SU-DHL-6 (cell line): ENCODE results near the gene ANKRD28.

Experiments used
- CTCF ChIP-seq: fragments of 200-600 bp; sonication (generic); IDR thresholded peaks from one replicate; pipeline ENCODE4 v1.5.1; 2017; ENCODE audit warnings: antibody characterized with exemption, mild to moderate bottlenecking, low read length, moderate library complexity; ENCODE audit not compliant: insufficient read depth, poor library complexity, severe bottlenecking
- EZH2phosphoT487 ChIP-seq: fragments of 200-600 bp; sonication (generic), shearing (Covaris generic); conservative IDR thresholded peaks from 2 replicates; pipeline ENCODE4 v1.6.1; 2018; ENCODE audit warnings: mild to moderate bottlenecking, antibody characterized with exemption, low read length, moderate library complexity, mixed read lengths

- no peak for TF ChIP-seq CTCF
- no peak for TF ChIP-seq EZH2phosphoT487
Measured at GRCh38 chr3:15707779-15708178, 90.0 kb downstream of the ANKRD28 start.
